ENCODE measurements around the gene PCOLCE2. TPM values are rescaled to one million over a fixed set of nuclear protein-coding genes. Genes with fewer than 3 reads are reported as not detected.
"Not testable (repeated sequence)": the region's sequence is repeated elsewhere in the genome, so short reads cannot be mapped to it uniquely, and the experiment has no call there.

PCOLCE2 gene
- total and polyA plus RNA-seq, 7 experiments from 2014 or later = not detected

DNA sequence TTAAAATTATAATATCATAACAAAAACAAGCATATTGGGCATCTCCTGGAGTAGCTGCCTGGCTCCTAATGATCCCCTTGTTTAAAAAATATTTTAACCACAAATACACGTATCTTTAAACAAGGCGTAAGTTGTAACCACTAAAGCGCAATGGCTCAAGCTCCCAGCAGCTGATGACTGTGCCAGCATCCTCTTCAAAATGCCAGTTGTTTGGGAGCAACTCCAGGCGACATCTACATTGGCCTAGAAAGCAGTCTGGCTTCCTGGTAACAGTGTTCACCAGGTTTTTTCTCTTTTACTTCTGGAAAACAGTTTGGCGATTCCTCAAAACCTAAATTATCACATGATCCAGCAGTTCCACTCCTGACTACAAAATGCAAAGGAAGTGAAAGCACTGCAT is 13.8 kb downstream of the PCOLCE2 start:
- CTCF ChIA-PET = no interaction called here
- POLR2A ChIA-PET = no interaction called here

DNA sequence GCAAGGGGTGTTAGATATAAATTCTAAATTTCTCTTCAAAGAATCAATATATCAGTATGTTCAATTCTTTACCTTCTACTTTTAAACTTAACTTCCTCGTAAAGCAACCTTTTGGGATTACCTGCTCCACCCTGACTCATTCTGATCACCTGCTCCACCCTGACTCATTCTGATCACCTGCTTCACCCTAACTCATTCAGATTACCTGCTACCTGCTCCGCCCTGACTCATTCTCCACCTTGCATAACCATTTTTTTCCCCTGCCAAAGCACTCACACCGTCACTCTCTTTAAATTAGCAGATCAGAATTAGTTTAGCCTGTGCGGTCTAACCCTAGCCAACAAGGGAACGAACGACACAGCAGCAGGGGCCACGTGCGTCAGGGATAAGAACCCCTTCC is 20.5 kb downstream of the PCOLCE2 start:
- H3K36me3 Mint-ChIP-seq; H3K4me1 ChIP-seq (ENCODE audit: control insufficient read depth in 2 of 2, insufficient read depth in 2 of 2, low read length in 2 of 2); H3K9me3 ChIP-seq (ENCODE audit: control insufficient read depth in 2 of 3, low read length in 3 of 3); intact Hi-C loops (cut with micrococcal nuclease); H3K4me3 ChIP-seq (ENCODE audit: low read length); H3K4me1 Mint-ChIP-seq; H3K27me3 ChIP-seq (ENCODE audit: control insufficient read depth in 2 of 2, insufficient read depth in 2 of 2, low read length in 2 of 2); H3K9me3 Mint-ChIP-seq; H3K4me3 Mint-ChIP-seq; H3K27ac Mint-ChIP-seq; POLR2A ChIA-PET; ATAC-seq; H3K27ac ChIP-seq (ENCODE audit: low read depth, low read length); DNase-seq; CTCF ChIA-PET; H3K36me3 ChIP-seq (ENCODE audit: control insufficient read depth in 2 of 3, insufficient read depth in 3 of 3, low read length in 3 of 3): not testable (repeated sequence)
- peaks cover under 1 to 17% (median 9%) of the 10 kb centered on the region in 5 donors for H3K27me3 Mint-ChIP-seq

More for the DNA sequence above, 13.8 kb downstream of the PCOLCE2 start:
- no peaks in the 10 kb centered on the region for H3K27me3 ChIP-seq (ENCODE audit: control insufficient read depth in 2 of 2, insufficient read depth in 2 of 2, low read length in 2 of 2)
- Mint-ChIP-seq H3K4me3 (no peak overlapping the region), H3K27ac (no peak overlapping the region), H3K9me3 (no peaks in the 10 kb centered on the region), H3K4me1 (peaks cover 0 to 5% (median 0%) of the 10 kb centered on the region in 7 donors), H3K27me3 (peaks cover 1 to 24% (median 9%) of the 10 kb centered on the region in 5 donors), H3K36me3 (no peaks in the 10 kb centered on the region)
- DNase-seq (no peak), ATAC-seq (no peak)
- H3K36me3 ChIP-seq (ENCODE audit: control insufficient read depth in 2 of 3, insufficient read depth in 3 of 3, low read length in 3 of 3) = no peaks in the 10 kb centered on the region
- H3K9me3 ChIP-seq (ENCODE audit: control insufficient read depth in 2 of 3, low read length in 3 of 3) = no peaks in the 10 kb centered on the region
- H3K4me1 ChIP-seq (ENCODE audit: control insufficient read depth in 2 of 2, insufficient read depth in 2 of 2, low read length in 2 of 2) = no peaks in the 10 kb centered on the region
- intact Hi-C loops (cut with micrococcal nuclease) = no loop called here
- no peak overlapping the region for H3K4me3 ChIP-seq (ENCODE audit: low read length)
- no peak overlapping the region for H3K27ac ChIP-seq (ENCODE audit: low read depth, low read length)

DNA sequence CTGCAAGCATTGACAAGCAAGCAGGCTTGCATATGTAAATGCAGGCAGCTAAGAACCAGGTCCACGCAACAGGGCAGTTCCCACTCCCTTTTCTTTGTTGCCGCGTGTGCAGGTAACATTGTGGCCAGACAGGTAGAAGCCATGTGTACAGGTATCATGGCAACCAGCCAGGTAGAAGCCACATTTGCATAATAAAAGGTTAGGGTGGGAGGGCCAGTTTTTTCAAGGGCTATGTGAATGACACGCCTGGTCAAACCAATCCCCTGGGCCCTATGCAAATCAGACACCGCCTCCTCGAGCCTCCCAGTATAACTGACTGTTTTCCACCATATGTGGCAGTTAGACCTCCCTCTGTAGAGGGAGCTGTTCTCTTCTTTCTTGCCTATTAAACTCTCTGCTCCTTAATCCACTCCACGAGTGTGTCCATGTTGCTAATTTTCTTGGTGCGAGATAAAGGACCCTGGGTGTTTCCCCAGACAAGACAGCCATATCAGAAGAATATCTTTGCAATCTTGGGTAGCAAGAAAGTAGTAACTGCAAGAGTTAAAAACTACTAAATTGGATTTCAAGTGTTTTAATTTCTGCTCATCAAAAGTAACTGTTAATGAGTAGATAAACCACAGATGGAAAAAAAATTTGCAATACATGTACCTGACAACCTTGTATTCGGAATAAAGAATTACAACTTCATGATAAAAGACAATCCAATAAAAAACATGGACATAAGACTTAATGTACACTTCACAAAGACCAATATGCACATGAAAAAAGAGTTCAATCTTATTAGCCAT is 21.8 kb downstream of the PCOLCE2 start:
- peaks cover 0 to 20% (median 11%) of the 10 kb centered on the region in 5 donors for H3K27me3 Mint-ChIP-seq
- H3K27me3 ChIP-seq (ENCODE audit: control insufficient read depth in 2 of 2, insufficient read depth in 2 of 2, low read length in 2 of 2) = no peaks in the 10 kb centered on the region

GRCh38 chr3:142863930-142864920 is 24.7 kb downstream of the PCOLCE2 start:
- Mint-ChIP-seq H3K36me3 (no peaks in the 10 kb centered on the region), H3K4me1 (peaks cover 0 to 7% (median 4%) of the 10 kb centered on the region in 7 donors), H3K4me3 (no peak overlapping the region), H3K27ac (no peak overlapping the region), H3K9me3 (no peaks in the 10 kb centered on the region), H3K27me3 (peaks cover 19 to 35% (median 30%) of the 10 kb centered on the region in 5 donors)
- H3K27me3 ChIP-seq (ENCODE audit: control insufficient read depth in 2 of 2, insufficient read depth in 2 of 2, low read length in 2 of 2) = no peaks in the 10 kb centered on the region
- intact Hi-C loops (cut with micrococcal nuclease) = no loop called here
- CTCF ChIA-PET = no interaction called here
- no peak for ATAC-seq
- H3K4me1 ChIP-seq (ENCODE audit: control insufficient read depth in 2 of 2, insufficient read depth in 2 of 2, low read length in 2 of 2) = no peaks in the 10 kb centered on the region
- DNase-seq = no peak
- POLR2A ChIA-PET = no interaction called here
- no peak overlapping the region for H3K4me3 ChIP-seq (ENCODE audit: low read length)
- no peaks in the 10 kb centered on the region for H3K36me3 ChIP-seq (ENCODE audit: control insufficient read depth in 2 of 3, insufficient read depth in 3 of 3, low read length in 3 of 3)
- no peaks in the 10 kb centered on the region for H3K9me3 ChIP-seq (ENCODE audit: control insufficient read depth in 2 of 3, low read length in 3 of 3)
- H3K27ac ChIP-seq (ENCODE audit: low read depth, low read length) = no peak overlapping the region

More for the DNA sequence above, 21.8 kb downstream of the PCOLCE2 start:
- H3K4me3 Mint-ChIP-seq = no peak overlapping the region
- Histone ChIP-seq H3K27ac (ENCODE audit: low read depth, low read length) (no peak overlapping the region), H3K4me3 (ENCODE audit: low read length) (no peak overlapping the region), H3K4me1 (ENCODE audit: control insufficient read depth in 2 of 2, insufficient read depth in 2 of 2, low read length in 2 of 2) (no peaks in the 10 kb centered on the region), H3K9me3 (ENCODE audit: control insufficient read depth in 2 of 3, low read length in 3 of 3) (no peaks in the 10 kb centered on the region), H3K36me3 (ENCODE audit: control insufficient read depth in 2 of 3, insufficient read depth in 3 of 3, low read length in 3 of 3) (no peaks in the 10 kb centered on the region)
- no peaks in the 10 kb centered on the region for H3K9me3 Mint-ChIP-seq
- H3K27ac Mint-ChIP-seq = no peak overlapping the region
- intact Hi-C loops (cut with micrococcal nuclease) = no loop called here
- DNase-seq = no peak
- ChIA-PET POLR2A (no interaction called here), CTCF (no interaction called here)
- ATAC-seq = no peak
- H3K4me1 Mint-ChIP-seq = peaks cover 0 to 7% (median 4%) of the 10 kb centered on the region in 7 donors
- H3K36me3 Mint-ChIP-seq = no peaks in the 10 kb centered on the region

- POLR2A ChIA-PET = no interaction called here
- Histone ChIP-seq H3K9me3 (ENCODE audit: control insufficient read depth in 2 of 3, low read length in 3 of 3) (no peaks in the 10 kb centered on the region), H3K4me1 (ENCODE audit: control insufficient read depth in 2 of 2, insufficient read depth in 2 of 2, low read length in 2 of 2) (no peaks in the 10 kb centered on the region), H3K27me3 (ENCODE audit: control insufficient read depth in 2 of 2, insufficient read depth in 2 of 2, low read length in 2 of 2) (no peaks in the 10 kb centered on the region), H3K27ac (ENCODE audit: low read depth, low read length) (no peak overlapping the region), H3K4me3 (ENCODE audit: low read length) (no peak overlapping the region), H3K36me3 (ENCODE audit: control insufficient read depth in 2 of 3, insufficient read depth in 3 of 3, low read length in 3 of 3) (no peaks in the 10 kb centered on the region)
- Mint-ChIP-seq H3K4me1 (peaks cover 0 to 7% (median 4%) of the 10 kb centered on the region in 7 donors), H3K27ac (no peak overlapping the region), H3K9me3 (no peaks in the 10 kb centered on the region), H3K27me3 (peaks cover 19 to 34% (median 32%) of the 10 kb centered on the region in 5 donors), H3K4me3 (peak overlapping the region in 1 of 10 donors; percentile 27), H3K36me3 (no peaks in the 10 kb centered on the region)
- DNase-seq (no peak), ATAC-seq (no peak)
- intact Hi-C loops (cut with micrococcal nuclease) = no loop called here
- CTCF ChIA-PET = no interaction called here
Observed at GRCh38 chr3:142863010-142863817, 25.7 kb downstream of the PCOLCE2 start.

DNA sequence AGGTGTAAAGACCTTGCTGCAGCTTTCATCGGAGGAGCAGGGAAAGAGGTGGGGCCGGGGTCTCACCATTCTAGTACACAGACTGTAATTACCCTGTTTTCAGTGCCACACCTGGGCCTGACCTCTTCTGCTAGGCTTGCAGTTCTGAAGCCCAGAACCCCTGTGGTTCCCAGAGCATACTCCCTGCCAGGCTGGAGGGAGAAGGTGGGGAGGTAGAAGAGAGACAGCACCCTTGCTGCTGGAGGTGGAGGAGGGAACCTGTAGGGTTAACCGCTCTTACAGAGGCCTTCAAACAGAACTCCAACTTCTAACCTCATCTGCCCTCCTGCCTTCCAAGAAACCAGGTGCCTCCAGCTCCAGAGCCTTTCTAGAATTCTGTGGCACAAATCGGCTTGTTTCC is 27.0 kb downstream of the PCOLCE2 start:
- DNase-seq (no peak), ATAC-seq (no peak)
- intact Hi-C loops (cut with micrococcal nuclease) = no loop called here
- no peaks in the 10 kb centered on the region for H3K9me3 Mint-ChIP-seq
- Histone ChIP-seq H3K36me3 (ENCODE audit: control insufficient read depth in 2 of 3, insufficient read depth in 3 of 3, low read length in 3 of 3) (no peaks in the 10 kb centered on the region), H3K27ac (ENCODE audit: low read depth, low read length) (no peak overlapping the region), H3K27me3 (ENCODE audit: control insufficient read depth in 2 of 2, insufficient read depth in 2 of 2, low read length in 2 of 2) (no peaks in the 10 kb centered on the region), H3K4me1 (ENCODE audit: control insufficient read depth in 2 of 2, insufficient read depth in 2 of 2, low read length in 2 of 2) (no peaks in the 10 kb centered on the region), H3K9me3 (ENCODE audit: control insufficient read depth in 2 of 3, low read length in 3 of 3) (no peaks in the 10 kb centered on the region), H3K4me3 (ENCODE audit: low read length) (no peak overlapping the region)
- POLR2A ChIA-PET = no interaction called here
- H3K27ac Mint-ChIP-seq = no peak overlapping the region
- peaks cover 19 to 34% (median 25%) of the 10 kb centered on the region in 5 donors for H3K27me3 Mint-ChIP-seq
- no peak overlapping the region for H3K4me3 Mint-ChIP-seq
- H3K36me3 Mint-ChIP-seq = no peaks in the 10 kb centered on the region
- peaks cover 0 to 7% (median 4%) of the 10 kb centered on the region in 7 donors for H3K4me1 Mint-ChIP-seq
- CTCF ChIA-PET = no interaction called here

Data from naive thymus-derived CD4-positive, alpha-beta T cell (primary cell).